HepG2 (cell line): ENCODE measurements around the gene FGF23. TPM values are rescaled to one million over a fixed set of nuclear protein-coding genes. Genes with fewer than 3 reads are reported as not detected.

Experiments
- ATAC-seq: fragments of 200-7000 bp; cut with Tn5 transposase; 3 replicates; pipeline ENCODE4 v1.9.1; 2020; ENCODE audit warnings: mild to moderate bottlenecking, moderate library complexity
- BruUV-seq: library from RNA; stranded (reverse); fragments of 400-500 nt; replicated peaks from 2 replicates; lab custom pipeline; 2021; lab: Mats Ljungman, UMichigan
- CTCF ChIA-PET: fragments of 300-600 bp; formaldehyde crosslinking; extraction: SDS; loops from one replicate; lab custom pipeline; 2021; ENCODE audit warnings: low total read pairs, inconsistent platforms, low intra/inter-chr PET ratio; lab: Yijun Ruan, JAX
- POLR2A ChIA-PET: fragments of 350-600 bp; sonication (Branson Sonifier 250); formaldehyde crosslinking; loops from one replicate; lab custom pipeline; 2020; ENCODE audit warnings: antibody characterized with exemption, inconsistent platforms; lab: Yijun Ruan, JAX
- DNase-seq: peaks from one replicate; pipeline ENCODE4 v3.0.0-alpha.2; 2015; ENCODE audit warnings: low spot score
- FAIRE-seq: peaks from 3 replicates; lab custom pipeline; 2011; peaks lifted over from hg19 to GRCh38; lab: Jason Lieb, UNC
- H2AFZ ChIP-seq: one replicate; pipeline ENCODE4 v1.6.1; 2011; ENCODE audit warnings: low read length, inconsistent platforms
- H3K27ac ChIP-seq: fragments of 300-600 bp; 3 replicates; pipeline ENCODE4 v1.8.0; 2011; ENCODE audit warnings: mixed run types, mild to moderate bottlenecking, mixed read lengths, low read length, inconsistent platforms; ENCODE audit not compliant: insufficient read depth; ENCODE audit errors: extremely low read length
- H3K27me3 ChIP-seq, 2 experiments: fragments of 200-600 bp in 1 of 2; 2 replicates in 1 of 2; 3 replicates in 1 of 2; pipeline versions ENCODE4 v1.6.0 to v1.8.0; 2011; ENCODE audit warnings: low read length in 2 of 2, mild to moderate bottlenecking in 2 of 2, moderate library complexity in 2 of 2, inconsistent platforms in 1 of 2; ENCODE audit not compliant: insufficient read depth in 2 of 2, control insufficient read depth in 1 of 2
- H3K36me3 ChIP-seq, 2 experiments: fragments of 200-600 bp in 1 of 2; replicated peaks in 1 of 2; 2 replicates in 1 of 2; 3 replicates in 1 of 2; pipeline versions ENCODE4 v1.5.1 to v1.8.0; 2011; ENCODE audit warnings: low read length in 2 of 2, inconsistent platforms in 1 of 2; ENCODE audit not compliant: insufficient read depth in 2 of 2, control insufficient read depth in 1 of 2
- H3K4me1 ChIP-seq: 2 replicates; pipeline ENCODE4 v1.5.1; 2012; ENCODE audit warnings: low read length, inconsistent platforms; ENCODE audit not compliant: insufficient read depth
- H3K4me2 ChIP-seq: 2 replicates; pipeline ENCODE4 v1.6.0; 2011; ENCODE audit warnings: low read depth, low read length, inconsistent platforms
- H3K4me3 ChIP-seq, 3 experiments: fragments of 200-600 bp in 1 of 3; sonication (generic), shearing (Covaris generic) in 1 of 3; replicated peaks in 1 of 3; 2 replicates each; pipeline ENCODE4 v1.5.1; 2011 to 2016; ENCODE audit warnings: low read length in 3 of 3, inconsistent platforms in 2 of 3, low read depth in 2 of 3, mild to moderate bottlenecking in 2 of 3, control low read depth in 1 of 3, mixed read lengths in 1 of 3; ENCODE audit not compliant: insufficient read depth in 1 of 3
- H3K79me2 ChIP-seq: one replicate; pipeline ENCODE4 v1.6.1; 2011; ENCODE audit warnings: low read length, inconsistent platforms; ENCODE audit not compliant: insufficient read depth
- H3K9ac ChIP-seq: 2 replicates; pipeline ENCODE4 v1.6.0; 2011; ENCODE audit warnings: mild to moderate bottlenecking, low read depth, low read length, inconsistent platforms; ENCODE audit not compliant: insufficient read depth
- H3K9me3 ChIP-seq: 2 replicates; pipeline ENCODE4 v1.5.1; 2012; ENCODE audit warnings: mild to moderate bottlenecking, low read length
- H4K20me1 ChIP-seq: 2 replicates; pipeline ENCODE4 v1.6.0; 2011; ENCODE audit warnings: inconsistent platforms, mild to moderate bottlenecking, low read length, moderate library complexity; ENCODE audit not compliant: insufficient read depth
- CREM ChIP-seq, 2 experiments: sonication (generic) in 1 of 2; formaldehyde crosslinking in 1 of 2; IDR thresholded peaks; 2 replicates each; pipeline versions ENCODE4 v1.4.0 to v1.6.1; 2016 to 2020; ENCODE audit warnings: antibody characterized with exemption in 1 of 2, mild to moderate bottlenecking in 1 of 2, missing genetic modification reagents in 1 of 2
- E2F1 ChIP-seq: sonication (generic); formaldehyde crosslinking; IDR thresholded peaks from 2 replicates; pipeline ENCODE4 v1.5.0; 2020; ENCODE audit warnings: missing genetic modification reagents
- KLF16 ChIP-seq, 2 experiments: sonication (generic) in 1 of 2; formaldehyde crosslinking in 1 of 2; IDR thresholded peaks; 2 replicates each; pipeline versions ENCODE4 v1.6.1 to v1.8.0; 2016 to 2023; ENCODE audit warnings: missing genetic modification reagents in 2 of 2, missing compliant biosample characterization in 1 of 2
- MAF1 ChIP-seq: sonication (generic); formaldehyde crosslinking; IDR thresholded peaks from 2 replicates; pipeline ENCODE4 v1.5.0; 2020; ENCODE audit warnings: missing genetic modification reagents, borderline replicate concordance
- NFAT5 ChIP-seq: sonication (generic); formaldehyde crosslinking; IDR thresholded peaks from 2 replicates; pipeline ENCODE4 v1.4.0; 2020; ENCODE audit warnings: missing genetic modification reagents
- RORA ChIP-seq: sonication (generic); formaldehyde crosslinking; IDR thresholded peaks from 2 replicates; pipeline ENCODE4 v1.5.0; 2020; ENCODE audit warnings: mild to moderate bottlenecking, missing genetic modification reagents, moderate library complexity
- SP5 ChIP-seq: IDR thresholded peaks from 2 replicates; pipeline ENCODE4 v1.6.1; 2016; ENCODE audit warnings: low read depth, borderline replicate concordance
- YEATS2 ChIP-seq: sonication (generic); formaldehyde crosslinking; IDR thresholded peaks from 2 replicates; pipeline ENCODE4 v1.4.0; 2020; ENCODE audit warnings: missing genetic modification reagents, borderline replicate concordance
- ZNF614 ChIP-seq: IDR thresholded peaks from 2 replicates; pipeline ENCODE4 v1.6.1; 2018; ENCODE audit warnings: missing biosample characterization, missing genetic modification reagents, inconsistent platforms, borderline replicate concordance
- WGBS: methylation state at CpG from one replicate; pipeline ENCODE4 v1.1.6; 2017; ENCODE audit warnings: low lambda C conversion rate; 5-methylcytosine and 5-hydroxymethylcytosine counted together
- in situ Hi-C: cut with HindIII; loops from 2 replicates; pipeline ENCODE4 v1.10.0; 2017; ENCODE audit warnings: low pct_unique_long_range_greater_than_20kb; ENCODE audit not compliant: extremely low pct_ligation_motif_present
- intact Hi-C: fragments of 100-400 bp; cut with micrococcal nuclease; formaldehyde crosslinking; loops from one replicate; pipeline ENCODE4 v1.10.0; 2022; ENCODE audit not compliant: unreplicated experiment
- polyA plus RNA-seq, 8 experiments: library from polyadenylated mRNA; depleted of rRNA in 3 of 8; stranded (reverse) in 7 of 8; unstranded in 1 of 8; fragments of >200 nt; fragmentation: Illumina TruSeq in 4 of 8; extraction: Trizol in 4 of 8; gene quantifications; 2 replicates each; pipeline versions ENCODE4 v1.2.1 to v1.2.3, GENCODE V29; 2011 to 2016; ENCODE audit warnings: low read depth in 4 of 8, missing spikeins in 1 of 8, mixed read lengths in 1 of 8; ENCODE audit not compliant: insufficient read depth in 1 of 8
- total RNA-seq, 5 experiments: library from RNA; depleted of rRNA; stranded (reverse); fragments of >200 nt; fragmentation: Illumina TruSeq; extraction: Trizol; gene quantifications; 2 replicates each; pipeline ENCODE4 v1.2.3, GENCODE V29; 2016; ENCODE audit warnings: low read depth in 1 of 5

The FGF23 gene
- total and polyA plus RNA-seq, 2 of the 13 experiments (the other 11 are each of a cell fraction or from before 2014, with no cell fraction given): not detected

GRCh38 chr12:4320497-4320852 lies 59.0 kb downstream of the FGF23 start:
- in situ Hi-C loops (no loop called here), intact Hi-C loops (no loop called here)
- no peaks in the 10 kb centered on the region for H3K9me3 ChIP-seq
- no peak for TF ChIP-seq SP5 (CRISPR knock-in tag)
- TF ChIP-seq E2F1: 0 out of 2 replicates have a peak, but pooled peaks have one; percentile 0
- TF ChIP-seq ZNF614: 0 out of 2 replicates have a peak, but pooled peaks have one; percentile 10
- no peak for TF ChIP-seq KLF16 (CRISPR knock-in tag; IDR thresholded peaks at IDR 0.05)
- peak; percentile 59 for TF ChIP-seq YEATS2
- 0 out of 2 replicates have a peak, but pooled peaks have one; percentile 13 for TF ChIP-seq NFAT5 (CRISPR knock-in tag)
- peak; percentile 14; the same call in 1 of the 2 replicates for TF ChIP-seq CREM (IDR thresholded peaks at IDR 0.05)
- no peak for TF ChIP-seq CREM (CRISPR knock-in tag; IDR thresholded peaks at IDR 0.05)
- no peak for TF ChIP-seq RORA
- TF ChIP-seq MAF1 (CRISPR knock-in tag): peak; percentile 11; the same call in 1 of the 2 replicates
- peak overlapping the region; percentile 35 for H2AFZ ChIP-seq
- H3K36me3 ChIP-seq: no peaks in the 10 kb centered on the region
- H3K9ac ChIP-seq: peak overlapping the region; percentile 74
- peak overlapping the region; percentile 62 for H3K27ac ChIP-seq
- peaks cover 12% of the 10 kb centered on the region for H3K79me2 ChIP-seq
- CTCF ChIA-PET: interaction anchor here (0.7 kb wide), 1 partner anchor 13 kb away, joined by 3 read pairs; no protein-coding TSS in a partner anchor
- DNase-seq (no peak), FAIRE-seq (no peak), ATAC-seq (peak; percentile 41; the same call in 2 of the 3 replicates)
- peak overlapping the region; percentile 68 to 87 (median 70) for H3K4me3 ChIP-seq
- WGBS: 0% methylated on average over 6 of the region's 13 CpGs
- H3K4me1 ChIP-seq: peaks cover 31% of the 10 kb centered on the region
- no peaks in the 10 kb centered on the region for H4K20me1 ChIP-seq
- H3K4me2 ChIP-seq: peak overlapping the region; percentile 98
- peaks cover 0 to 6% of the 10 kb centered on the region in 2 experiments; a peak in 1 of 5 replicates for H3K27me3 ChIP-seq
- TSS peak; percentile 99 for BruUV-seq
- POLR2A ChIA-PET: interaction anchor here (0.8 kb wide), 1 partner anchor 328 kb away, joined by 3 read pairs; the partner anchor contains the start of genes AKAP3 and NDUFA9

Other genes starting within 250 kb of the FGF23 start
- 1.1 and 1.4 TPM in 2 replicates for gene CCND2, start 106.0 kb downstream of the FGF23 start, total RNA-seq (2016; rRNA removed; fragmentation: Illumina TruSeq; extraction: Trizol)
- 0.61 and 0.90 TPM in 2 replicates for gene CCND2, start 106.0 kb downstream of the FGF23 start, polyA plus RNA-seq (2011; rRNA removed)
- gene TIGAR, start 58.5 kb downstream of the FGF23 start, total RNA-seq (2016; rRNA removed; fragmentation: Illumina TruSeq; extraction: Trizol): 21.8 and 41.3 TPM in 2 replicates
- gene TIGAR, start 58.5 kb downstream of the FGF23 start, polyA plus RNA-seq (2011; rRNA removed): 2.6 and 3.2 TPM in 2 replicates
- not detected in 2 replicates for gene FGF6, start 66.1 kb upstream of the FGF23 start, total RNA-seq (2016; rRNA removed; fragmentation: Illumina TruSeq; extraction: Trizol)
- gene FGF6, start 66.1 kb upstream of the FGF23 start, polyA plus RNA-seq (2011; rRNA removed): not detected in 2 replicates
- gene RAD51AP1, start 159.2 kb upstream of the FGF23 start, total RNA-seq (2016; rRNA removed; fragmentation: Illumina TruSeq; extraction: Trizol): 49.3 and 79.3 TPM in 2 replicates
- gene RAD51AP1, start 159.2 kb upstream of the FGF23 start, polyA plus RNA-seq (2011; rRNA removed): 6.7 and 16.6 TPM in 2 replicates
- gene DYRK4, start 182.5 kb upstream of the FGF23 start, total RNA-seq (2016; rRNA removed; fragmentation: Illumina TruSeq; extraction: Trizol): 40.2 and 47.4 TPM in 2 replicates
- 27.9 and 29.4 TPM in 2 replicates for gene DYRK4, start 182.5 kb upstream of the FGF23 start, polyA plus RNA-seq (2011; rRNA removed)